ENCODE measurements around the gene MTMR2.
A peak's percentile ranks its signal among the peaks of the same experiment; 100 is the strongest.

The MTMR2 gene

GRCh38 chr11:95919514-95919913, 4.4 kb downstream of the MTMR2 start:
- no peak overlapping the region for H3K4me3 ChIP-seq (ENCODE audit: low read depth, low read length)
- no peak for DNase-seq (ENCODE audit: low read depth)
- TF ChIP-seq CTCF (conservative IDR thresholded peaks at IDR 0.05; ENCODE audit: low read depth, low read length) = no peak

- H3K4me3 ChIP-seq (ENCODE audit: low read depth, low read length) = no peak overlapping the region
- no peak for DNase-seq (ENCODE audit: low read depth)
- TF ChIP-seq CTCF (conservative IDR thresholded peaks at IDR 0.05; ENCODE audit: low read depth, low read length) = no peak
Measured at GRCh38 chr11:95918720-95919119, 5.2 kb downstream of the MTMR2 start.

- no peak overlapping the region for H3K4me3 ChIP-seq (ENCODE audit: low read depth, low read length)
- TF ChIP-seq CTCF (conservative IDR thresholded peaks at IDR 0.05; ENCODE audit: low read depth, low read length) = no peak
- no peak for DNase-seq (ENCODE audit: low read depth)
Measured at GRCh38 chr11:95918056-95918455, 5.9 kb downstream of the MTMR2 start.

DNA sequence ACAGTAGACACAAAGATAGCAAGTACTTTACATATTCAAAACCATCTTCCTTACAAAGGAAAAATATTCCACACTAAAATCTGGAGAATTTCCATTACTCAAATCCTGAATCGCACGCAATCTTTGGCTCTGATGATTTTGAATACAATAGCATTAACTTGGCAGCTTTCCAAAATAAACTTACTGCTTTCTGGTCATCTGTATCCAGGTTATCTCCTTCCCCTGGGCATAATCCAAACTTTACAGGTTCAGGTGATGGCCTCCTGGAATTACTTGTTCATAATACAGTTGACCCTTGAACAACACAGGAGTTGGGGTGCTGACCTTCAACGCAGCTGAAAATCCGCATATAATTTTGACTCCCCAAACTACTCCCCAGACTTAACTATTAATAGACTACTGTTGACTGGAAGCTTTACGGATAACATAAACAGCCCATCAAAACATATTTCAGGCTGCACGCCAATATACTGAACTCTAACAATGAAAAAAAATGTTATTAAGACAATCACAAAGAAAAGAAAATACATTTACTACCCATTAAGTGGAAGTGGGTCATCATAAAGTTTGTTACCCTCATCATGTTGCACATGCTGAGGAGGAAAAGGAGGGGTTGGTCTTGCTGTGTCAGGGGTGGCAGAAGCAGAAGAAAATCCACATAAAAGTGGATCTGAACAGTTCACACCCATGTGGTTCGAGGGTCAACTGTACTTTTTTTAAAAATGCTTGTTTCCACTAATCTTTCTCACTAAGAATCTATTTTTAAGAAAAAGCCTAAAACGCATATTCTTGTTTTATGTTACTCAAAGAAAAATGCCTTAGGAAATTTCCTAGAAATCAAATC, 6.5 kb downstream of the MTMR2 start:
- H3K4me3 ChIP-seq (ENCODE audit: low read depth, low read length) = no peak overlapping the region
- DNase-seq (ENCODE audit: low read depth) = peak; percentile 51
- TF ChIP-seq CTCF (conservative IDR thresholded peaks at IDR 0.05; ENCODE audit: low read depth, low read length) = no peak

DNA sequence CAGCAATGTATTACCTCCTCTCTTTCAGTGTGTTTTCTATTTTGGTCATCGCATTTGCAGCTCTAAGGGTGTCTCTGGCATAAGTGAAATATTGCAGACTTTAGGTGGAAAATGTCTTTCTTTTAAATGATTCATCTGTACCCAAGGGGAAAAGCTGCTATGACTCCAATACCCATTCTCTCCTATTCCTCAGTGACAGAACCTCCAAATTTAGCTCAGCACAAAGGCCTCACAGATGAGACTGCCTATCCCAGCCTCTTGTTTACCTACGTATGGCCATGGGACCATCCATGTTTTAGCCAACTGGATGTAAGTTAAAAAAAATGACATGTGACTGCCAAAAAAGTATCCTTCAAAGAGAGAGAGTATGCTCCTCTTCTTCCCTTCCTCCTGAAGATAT, 7.9 kb downstream of the MTMR2 start:
- H3K4me3 ChIP-seq (ENCODE audit: low read depth, low read length) = no peak overlapping the region
- no peak for DNase-seq (ENCODE audit: low read depth)
- no peak for TF ChIP-seq CTCF (conservative IDR thresholded peaks at IDR 0.05; ENCODE audit: low read depth, low read length)

DNA sequence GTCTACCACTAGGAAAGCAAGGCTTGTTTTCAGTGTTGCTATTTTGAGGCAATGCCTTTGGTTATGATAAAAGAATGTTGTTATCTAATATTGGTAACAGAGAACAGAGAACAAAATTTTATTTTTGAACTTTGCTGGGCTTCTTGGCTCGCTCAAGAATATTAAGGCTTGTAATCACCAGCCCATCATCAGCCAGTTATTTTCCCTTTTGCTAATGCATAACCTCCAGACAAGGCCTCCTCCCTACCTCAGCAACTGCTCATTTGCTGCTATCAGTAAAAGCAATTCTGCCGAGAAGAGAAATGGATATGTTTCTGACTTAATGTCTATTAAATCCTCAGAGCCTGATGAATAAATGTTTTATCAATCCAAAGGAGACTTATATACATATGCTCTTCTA, 8.9 kb downstream of the MTMR2 start:
- no peak overlapping the region for H3K4me3 ChIP-seq (ENCODE audit: low read depth, low read length)
- DNase-seq (ENCODE audit: low read depth) = peak; percentile 48
- TF ChIP-seq CTCF (conservative IDR thresholded peaks at IDR 0.05; ENCODE audit: low read depth, low read length) = no peak

Measured in choroid plexus epithelial cell (primary cell).